ENCODE data around the gene STAG1.

GRCh38 chr3:136463170-136463569 is 289.0 kb downstream of the STAG1 start:
- TF ChIP-seq CTCF (IDR thresholded peaks at IDR 0.05): no peak
- no peak for TF ChIP-seq POLR2A (IDR thresholded peaks at IDR 0.05)

All from tibial nerve (tissue), 3 donors.